Hematopoietic multipotent progenitor cell treated with erythropoietin and hydrocortisone succinate and interleukin-3 and kit ligand, for 4 days (in vitro differentiated cells): ENCODE measurements around the gene HIPK2.
A peak's percentile ranks its signal among the peaks of the same experiment; 100 is the strongest.

Source experiments
- DNase-seq: peaks from one replicate; pipeline ENCODE4 v3.0.0-alpha.2; 2015

Gene HIPK2

DNA sequence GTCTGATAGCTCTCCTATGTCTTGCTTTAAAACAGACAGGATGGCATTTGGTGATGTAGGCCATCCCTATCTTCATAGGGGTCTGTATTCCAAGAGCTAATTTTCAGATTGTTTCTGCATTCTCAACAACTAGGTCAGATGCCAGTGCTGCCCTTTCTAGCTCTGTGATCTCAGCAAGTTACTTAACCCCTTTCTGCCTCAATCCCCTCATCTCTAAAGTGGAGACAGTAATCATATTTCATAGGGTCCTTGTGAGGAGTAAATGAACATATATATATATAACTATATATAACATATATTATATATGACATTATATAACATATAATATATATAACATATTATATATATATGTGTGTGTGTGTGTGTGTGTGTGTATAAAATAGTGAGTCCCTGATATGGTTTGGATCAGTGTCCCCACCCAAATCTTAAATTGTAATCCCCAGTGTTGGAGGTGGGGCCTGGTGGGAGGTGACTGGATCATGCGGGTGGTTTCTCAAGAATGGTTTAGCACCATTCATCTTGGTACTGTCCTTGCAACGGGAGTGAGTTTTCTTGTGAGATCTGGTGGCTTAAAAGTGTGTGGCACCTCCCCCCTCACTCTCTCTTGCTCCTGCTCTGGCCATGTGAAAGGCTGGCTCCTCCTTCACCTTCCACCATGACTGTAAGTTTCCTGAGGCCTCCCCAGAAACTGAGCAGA lies 45.2 kb downstream of the HIPK2 start:
- DNase-seq = no peak

GRCh38 chr7:139731802-139732470 lies 45.9 kb downstream of the HIPK2 start:
- peak; percentile 88 for DNase-seq

GRCh38 chr7:139730746-139731612 lies 46.8 kb downstream of the HIPK2 start:
- peak; percentile 78 for DNase-seq

- no peak for DNase-seq
Measured at GRCh38 chr7:139728203-139728602, 49.6 kb downstream of the HIPK2 start.

- no peak for DNase-seq
Measured at GRCh38 chr7:139727151-139727705, 50.6 kb downstream of the HIPK2 start.

DNA sequence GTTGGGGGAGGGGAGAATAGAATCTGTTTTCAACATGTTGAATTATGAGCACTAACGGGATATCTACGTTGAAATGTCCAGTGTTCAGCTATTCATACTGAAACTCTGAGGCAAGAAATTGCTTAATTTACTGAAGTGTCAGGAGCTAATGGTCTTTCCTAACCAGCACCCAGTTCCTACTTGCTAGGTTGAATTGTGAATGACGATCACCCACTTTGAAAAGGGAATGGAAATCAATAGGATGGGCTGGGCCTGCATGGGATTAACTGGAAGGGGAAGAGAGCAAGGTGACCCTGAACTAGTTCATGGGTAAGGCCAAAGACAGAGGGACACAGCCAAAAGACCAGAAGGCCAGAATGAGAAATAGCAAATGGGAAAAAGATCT lies 51.3 kb downstream of the HIPK2 start:
- DNase-seq = no peak

GRCh38 chr7:139725858-139726484 lies 51.8 kb downstream of the HIPK2 start:
- DNase-seq = no peak

GRCh38 chr7:139725077-139725476 lies 52.7 kb downstream of the HIPK2 start:
- DNase-seq = no peak

GRCh38 chr7:139722604-139723003 lies 55.2 kb downstream of the HIPK2 start:
- DNase-seq = no peak

GRCh38 chr7:139721821-139722220 lies 56.0 kb downstream of the HIPK2 start:
- DNase-seq = no peak

- no peak for DNase-seq
Measured at GRCh38 chr7:139721417-139721816, 56.4 kb downstream of the HIPK2 start.

DNA sequence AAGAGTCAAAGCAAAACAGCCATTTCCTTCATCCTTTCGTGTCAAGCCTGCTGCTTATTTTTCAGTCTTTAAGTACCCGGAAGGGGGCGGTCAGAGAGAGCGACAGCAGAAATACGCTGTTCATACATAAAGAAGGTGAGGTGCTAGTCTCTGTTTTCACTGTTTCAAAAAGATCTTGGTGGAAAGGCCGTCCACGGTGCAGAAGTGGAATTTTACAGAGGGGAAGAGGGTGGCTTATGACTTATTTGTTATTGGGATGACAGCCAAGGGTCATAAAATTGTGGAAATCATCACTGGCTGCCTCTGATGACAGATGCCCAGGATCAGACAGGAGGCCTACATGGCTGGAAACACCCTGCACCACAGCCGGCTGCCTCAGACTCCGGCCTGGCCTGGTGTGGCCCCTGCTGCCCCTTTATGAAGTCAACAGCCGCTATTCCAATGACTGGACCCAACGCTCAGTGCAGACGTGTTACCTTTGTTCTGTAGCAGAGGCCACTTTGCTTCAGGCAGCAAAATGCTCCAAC lies 57.0 kb downstream of the HIPK2 start:
- DNase-seq = peak; percentile 39

DNA sequence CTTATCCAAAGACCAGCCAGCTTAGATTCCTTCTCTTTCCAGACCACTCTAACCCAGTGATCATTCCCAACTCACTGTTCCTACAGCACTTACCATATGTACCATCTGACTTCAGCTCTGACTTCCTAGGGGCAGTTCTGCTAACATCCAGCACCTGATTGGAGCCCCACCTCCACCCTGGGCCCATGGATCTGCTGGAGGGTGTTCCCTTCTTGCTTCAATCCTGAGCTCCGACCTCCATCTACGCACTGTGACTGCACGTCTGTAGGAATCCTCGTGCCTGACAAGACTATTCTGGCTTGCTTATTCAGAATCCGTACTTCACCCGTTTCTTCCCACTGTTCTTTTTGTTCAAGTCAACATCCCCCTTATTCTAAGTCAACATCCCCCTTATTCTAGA lies 57.6 kb downstream of the HIPK2 start:
- no peak for DNase-seq

DNA sequence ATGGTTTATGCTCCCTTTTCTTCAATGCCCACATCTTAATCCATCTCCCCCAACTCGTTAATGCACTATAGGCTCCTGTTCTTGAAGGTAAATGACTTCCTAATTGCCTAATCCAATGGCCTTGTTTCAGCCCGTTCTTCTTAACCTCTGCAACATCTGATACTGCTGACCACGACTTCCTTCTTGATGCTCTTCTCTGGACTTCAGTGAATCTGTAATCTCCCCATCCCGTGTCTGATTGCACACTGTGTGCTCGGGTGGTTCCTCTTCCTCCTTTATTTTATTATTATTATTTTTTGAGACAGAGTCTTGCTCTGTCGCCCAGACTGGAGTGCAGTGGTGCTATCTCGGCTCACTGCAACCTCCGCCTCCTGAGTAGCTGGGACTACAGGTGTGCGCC lies 58.9 kb downstream of the HIPK2 start:
- peak; percentile 92 for DNase-seq

DNA sequence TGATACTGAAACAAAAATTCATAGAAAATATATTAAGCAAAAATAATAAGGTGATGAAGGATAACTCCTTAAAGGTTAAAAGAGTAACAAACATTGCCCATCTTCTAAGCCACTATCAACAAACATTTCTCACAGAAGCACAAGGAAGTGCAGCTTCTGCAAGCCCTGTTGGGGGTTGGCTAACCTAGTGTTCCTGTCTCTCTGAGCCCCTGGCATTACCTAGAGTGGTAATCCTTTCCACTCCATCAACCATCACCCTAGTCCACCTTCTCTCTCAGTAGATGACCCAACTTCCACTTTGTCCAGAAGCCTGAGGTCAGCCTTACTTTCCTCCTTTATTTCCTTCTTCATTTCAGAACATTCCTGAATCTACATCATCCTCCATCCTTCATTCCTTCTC lies 59.7 kb downstream of the HIPK2 start:
- DNase-seq = no peak

DNA sequence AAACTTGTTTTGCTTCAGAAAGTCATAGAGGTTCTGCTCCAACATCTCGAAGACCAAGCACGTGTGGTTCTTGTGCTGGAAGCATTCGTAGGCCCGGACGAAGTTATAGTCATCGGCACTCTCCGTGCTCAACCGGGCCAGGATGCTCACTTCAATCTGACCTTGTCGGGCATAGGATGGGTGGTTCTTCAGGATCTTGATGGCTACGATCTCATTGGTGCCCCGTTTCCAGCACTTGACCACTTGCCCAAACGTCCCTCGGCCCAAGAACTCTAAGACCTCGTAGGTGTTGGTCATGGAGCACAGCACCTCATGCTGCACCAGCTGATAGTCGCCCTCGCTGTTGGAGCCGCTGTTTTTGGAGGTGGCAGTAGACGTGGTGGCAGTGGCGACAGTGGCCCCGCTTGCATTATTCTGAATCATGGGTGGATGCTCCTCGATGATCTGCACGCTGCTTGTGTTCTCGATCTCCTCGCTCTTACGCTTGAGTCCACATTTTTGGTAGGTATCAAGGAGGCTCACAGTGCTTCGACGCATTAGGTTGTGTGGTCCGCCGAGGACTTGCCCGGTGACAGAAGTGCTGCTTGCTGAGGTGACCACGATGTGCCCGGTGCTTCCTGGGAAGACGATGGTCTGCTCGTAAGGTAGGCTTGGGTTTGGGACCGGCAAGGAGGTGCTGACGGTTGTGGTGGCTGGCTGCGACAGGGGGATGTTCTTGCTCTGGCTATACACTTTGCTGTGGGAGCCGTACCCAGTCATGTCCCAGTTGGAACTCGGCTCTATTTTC lies 61.4 kb downstream of the HIPK2 start:
- DNase-seq = no peak

- DNase-seq = no peak
Measured at GRCh38 chr7:139715194-139715815, 62.5 kb downstream of the HIPK2 start.

DNA sequence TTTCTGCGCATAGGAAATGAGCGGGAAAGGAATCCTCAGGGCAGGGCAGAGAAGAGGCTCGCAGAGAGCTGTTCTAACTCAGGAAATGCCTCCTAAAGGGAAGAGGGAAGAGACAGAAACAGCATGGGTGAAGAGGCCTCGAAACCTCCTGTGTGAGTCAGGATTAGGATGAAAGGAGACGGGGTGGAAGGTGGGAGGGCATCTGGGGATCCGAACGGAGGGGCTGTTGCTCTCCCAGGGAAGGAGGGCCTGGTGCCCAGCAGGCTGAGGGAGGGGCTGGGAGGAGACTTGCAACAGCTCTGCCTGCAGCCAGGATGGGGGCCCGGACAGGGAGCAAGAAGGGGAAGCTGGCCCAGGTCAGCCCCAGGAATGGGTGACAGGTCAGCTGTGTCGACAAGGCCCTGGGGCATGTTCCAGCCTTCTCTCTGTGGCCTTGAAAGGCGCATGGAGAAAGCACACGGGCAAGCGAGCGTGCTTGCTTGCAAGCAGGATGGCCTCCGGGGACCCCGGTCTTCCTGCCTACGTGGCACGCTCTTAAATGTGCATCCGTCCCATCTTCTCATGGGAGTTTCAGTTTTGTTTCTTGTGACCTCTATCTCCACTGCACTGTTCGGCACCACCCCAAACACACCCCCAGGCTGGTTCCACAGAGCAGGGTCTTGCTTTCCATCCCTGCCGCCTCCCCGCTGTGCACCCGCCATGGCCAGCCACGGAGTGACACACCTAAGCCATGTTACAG lies 63.5 kb downstream of the HIPK2 start:
- DNase-seq = no peak

DNA sequence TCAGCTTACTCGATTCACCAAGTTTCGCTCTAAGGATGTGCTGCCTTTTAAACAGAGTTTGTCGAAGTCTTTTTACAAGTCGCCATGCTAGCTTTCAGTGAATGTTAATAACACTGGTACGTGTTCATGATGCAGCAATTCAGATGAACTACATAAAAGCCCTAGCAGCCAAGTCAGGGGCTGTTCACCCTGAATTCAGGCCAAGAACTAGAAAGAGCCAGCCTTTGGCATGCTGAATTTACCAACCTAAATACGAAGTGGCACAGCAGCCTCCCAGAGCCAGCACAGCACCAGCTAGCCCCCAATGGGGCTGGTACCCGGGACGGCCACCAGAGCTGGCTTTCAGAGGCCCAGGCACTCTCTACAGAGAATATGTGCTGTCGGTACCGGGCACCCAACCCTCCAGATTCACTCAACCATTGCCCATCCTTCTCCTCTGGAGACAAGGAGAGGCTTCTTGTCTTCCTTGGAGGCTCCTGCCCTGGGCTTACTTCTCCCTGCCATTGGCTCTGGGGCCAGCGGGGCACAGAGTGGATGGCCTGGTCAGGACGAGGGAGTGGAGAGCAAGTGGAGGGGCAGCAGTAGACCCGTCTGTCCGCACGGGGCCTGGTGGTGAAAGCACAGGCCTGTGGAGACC lies 64.2 kb downstream of the HIPK2 start:
- no peak for DNase-seq

DNA sequence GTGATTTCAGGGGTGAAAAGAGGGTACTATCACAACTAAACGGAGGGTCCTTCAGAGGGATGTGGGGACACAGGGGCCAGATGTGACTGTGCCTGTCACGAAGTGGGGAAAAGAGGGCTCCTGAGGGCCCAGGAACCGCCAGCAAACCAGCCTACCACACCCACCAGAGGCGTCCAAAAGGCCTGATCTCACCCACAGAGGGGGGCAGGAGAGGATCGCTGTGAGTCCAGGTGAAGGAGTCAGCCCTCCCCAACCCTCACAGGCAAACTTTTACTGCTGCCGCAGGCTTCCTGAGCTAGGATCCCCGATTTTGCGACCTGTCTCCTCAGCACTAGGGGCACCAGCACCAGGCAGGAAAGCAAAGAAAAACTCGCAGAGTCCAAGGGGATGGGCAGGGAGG lies 64.7 kb downstream of the HIPK2 start:
- DNase-seq = no peak
